GM12891 (cell line): Measurements from ENCODE around the gene DOC2B.
A peak's percentile ranks its signal among the peaks of the same experiment; 100 is the strongest.

ENCODE experiments used
- PAX5 ChIP-seq: IDR thresholded peaks from 2 replicates; pipeline ENCODE4 v1.6.1; 2011; ENCODE audit warnings: low read length, moderate library complexity, mild to moderate bottlenecking; ENCODE audit not compliant: insufficient read depth, severe bottlenecking
- POLR2A ChIP-seq: IDR thresholded peaks from 2 replicates; pipeline ENCODE4 v1.6.1; 2011; ENCODE audit warnings: low read depth, low read length, control low read depth
- POLR2AphosphoS5 ChIP-seq: IDR thresholded peaks from 2 replicates; pipeline ENCODE4 v1.6.1; 2011; ENCODE audit warnings: low read depth, low read length, control low read depth
- SPI1 ChIP-seq: IDR thresholded peaks from 2 replicates; pipeline ENCODE4 v1.6.1; 2011; ENCODE audit warnings: low read depth, low read length, control low read depth
- TAF1 ChIP-seq: IDR thresholded peaks from 2 replicates; pipeline ENCODE4 v1.6.1; 2011; ENCODE audit warnings: low read depth, low read length, control low read depth

DNA sequence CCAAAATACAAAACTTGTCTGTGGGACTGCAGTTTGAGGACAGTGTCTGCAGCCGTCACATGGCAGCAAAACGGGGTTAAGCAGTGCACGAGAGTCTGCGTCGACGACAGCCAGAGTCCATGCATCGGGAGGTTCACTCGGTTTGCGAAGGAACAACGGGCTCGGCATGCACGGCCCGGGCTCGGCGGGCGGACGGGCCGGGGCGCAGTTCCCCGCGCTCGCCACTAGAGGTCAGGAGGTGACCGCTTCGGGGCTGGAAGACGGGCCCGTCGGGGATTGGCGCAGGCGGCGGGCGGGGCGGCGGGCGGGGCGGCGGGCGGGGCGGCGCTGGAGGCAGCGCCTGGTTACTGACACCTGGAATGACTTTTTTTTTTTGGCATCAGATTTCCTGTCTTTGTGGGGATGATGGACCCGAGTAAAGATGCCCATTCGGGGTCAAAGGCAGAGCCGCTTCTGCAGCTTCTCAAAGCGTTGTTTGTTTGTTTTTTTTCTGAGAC, 37.6 kb downstream of the DOC2B start:
- no peak for TF ChIP-seq POLR2AphosphoS5
- no peak for TF ChIP-seq POLR2A
- no peak for TF ChIP-seq TAF1
- TF ChIP-seq PAX5 = peak; percentile 3
- no peak for TF ChIP-seq SPI1
